ENCODE measurements around the gene PARD3B. TPM values are rescaled to one million over a fixed set of nuclear protein-coding genes. Genes with fewer than 3 reads are reported as not detected.

The PARD3B gene
- total and polyA plus RNA-seq, 2 of the 8 experiments (the other 6 are each of a cell fraction or from before 2014, with no cell fraction given), result 1.2 to 5.7 TPM

DNA sequence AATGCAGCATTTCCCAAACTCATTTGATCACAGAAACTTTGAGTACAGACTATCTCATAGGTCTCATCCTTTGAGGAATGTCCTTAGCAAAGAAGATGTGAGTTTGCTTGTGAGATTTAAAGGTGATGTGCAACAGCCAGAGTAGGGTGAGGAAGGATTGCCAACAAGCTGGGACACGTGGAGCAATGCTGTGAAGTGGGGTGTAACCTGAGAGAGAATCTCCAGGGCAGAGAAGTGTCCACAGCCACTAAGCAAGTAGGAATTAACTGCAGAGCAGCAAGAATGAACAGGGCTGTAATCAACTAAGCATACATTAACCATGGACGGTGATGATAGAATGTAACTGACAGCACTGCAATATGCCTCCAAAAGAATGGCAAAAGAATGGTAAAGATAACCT, 667.1 kb downstream of the PARD3B start:
- CTCF ChIA-PET (ENCODE audit: partially characterized antibody), result interaction anchor here (0.6 to 1.5 kb wide), 3 partner anchors 38 to 82 kb away, joined by 3 to 4 read pairs (median 4); no protein-coding TSS in a partner anchor
- WGBS, 2 experiments (ENCODE audit: extremely low coverage in 1 of 2, insufficient coverage in 1 of 2, insufficient read length in 1 of 2, insufficient replicate concordance in 2 of 2, low coverage in 1 of 2, low lambda C conversion rate in 2 of 2, missing lambda C conversion rate in 1 of 2), result 89% methylated on average over 2 of the region's 2 CpGs; no CpG with 5 or more reads in 1 of the 2 experiments
- Histone ChIP-seq H2AK5ac (ENCODE audit: low read depth, low read length) (no peak overlapping the region), H2BK12ac (ENCODE audit: low read depth, low read length) (no peak overlapping the region), H3K36me3 (ENCODE audit: control insufficient read depth in 2 of 4, insufficient read depth in 4 of 4, low read length in 3 of 4) (no peaks in the 10 kb centered on the region), H3K56ac (replicated peaks; ENCODE audit: insufficient read length, low read depth, low read length) (no peak overlapping the region), H3K27me3 (replicated peaks in 1 of 4; ENCODE audit: control insufficient read depth in 3 of 4, extremely low read depth in 1 of 4, insufficient read depth in 3 of 4, low read length in 3 of 4) (no peaks in the 10 kb centered on the region), H2AFZ (ENCODE audit: low read length) (no peak overlapping the region), H2BK120ac (replicated peaks; ENCODE audit: low read depth, low read length) (no peak overlapping the region), H3K4me3 (ENCODE audit: extremely low read depth in 1 of 4, insufficient read depth in 2 of 4, low read depth in 3 of 4, low read length in 4 of 4) (no peak overlapping the region), H2BK5ac (ENCODE audit: low read depth, low read length) (no peak overlapping the region), H3K23me2 (ENCODE audit: low read depth, low read length) (no peaks in the 10 kb centered on the region), H2BK20ac (ENCODE audit: low read length) (no peak overlapping the region), H3K4ac (replicated peaks; ENCODE audit: insufficient read length, low read depth, low read length) (no peak overlapping the region), H4K20me1 (replicated peaks in 1 of 2; ENCODE audit: control insufficient read depth in 1 of 2, insufficient read depth in 2 of 2, low read length in 2 of 2) (no peaks in the 10 kb centered on the region), H3K9ac (replicated peaks in 1 of 4; ENCODE audit: extremely low read depth in 1 of 4, low read depth in 3 of 4, low read length in 3 of 4) (no peak overlapping the region), H3K14ac (ENCODE audit: insufficient read length) (no peak overlapping the region), H4K8ac (ENCODE audit: extremely low read depth, insufficient read depth, low read length) (no peak overlapping the region), H3K9me3 (ENCODE audit: insufficient read depth in 2 of 2, low read depth in 1 of 2, low read length in 1 of 2) (no peaks in the 10 kb centered on the region), H3K4me2 (ENCODE audit: insufficient read depth in 1 of 2, low read depth in 2 of 2, low read length in 2 of 2) (no peak overlapping the region), H4K91ac (replicated peaks; ENCODE audit: insufficient read length, low read length) (no peak overlapping the region), H3K4me1 (replicated peaks in 1 of 4; ENCODE audit: control insufficient read depth in 3 of 4, insufficient read depth in 4 of 4, low read length in 3 of 4) (peaks cover 0 to 4% (median 0%) of the 10 kb centered on the region in 4 experiments; a peak in 1 of 7 replicates), H2BK15ac (ENCODE audit: low read length) (no peak overlapping the region), H3K27ac (ENCODE audit: low read depth, low read length) (no peak overlapping the region), H3K23ac (ENCODE audit: insufficient read length) (no peak overlapping the region), H3K79me2 (ENCODE audit: control insufficient read depth in 1 of 2, insufficient read depth in 2 of 2, low read length in 2 of 2) (no peaks in the 10 kb centered on the region), H4K5ac (ENCODE audit: insufficient read length, low read depth, low read length) (no peak overlapping the region), H3K18ac (ENCODE audit: extremely low read depth, low read length) (no peak overlapping the region), H3K79me1 (ENCODE audit: low read depth, low read length) (no peaks in the 10 kb centered on the region)
- no peak for DNase-seq (ENCODE audit: low read depth in 1 of 2, low spot score in 2 of 2)
- no peak for FAIRE-seq
- POLR2A ChIA-PET (ENCODE audit: partially characterized antibody), result no interaction called here
- no peak for TF ChIP-seq SUZ12 (IDR thresholded peaks at IDR 0.05; ENCODE audit: low read length)
- TF ChIP-seq BRCA1 (IDR thresholded peaks at IDR 0.05; ENCODE audit: low read depth, low read length), result no peak
- no peak for TF ChIP-seq RBBP5 (IDR thresholded peaks at IDR 0.05; ENCODE audit: borderline replicate concordance, low read depth, low read length)

Data from H1 (cell line).